ENCODE data around the gene ANAPC16.
A peak's percentile ranks its signal among the peaks of the same experiment; 100 is the strongest.
"Not testable (repeated sequence)": the region's sequence is repeated elsewhere in the genome, so short reads cannot be mapped to it uniquely, and the experiment has no call there.

ANAPC16 gene

GRCh38 chr10:72265990-72266865 is 50.4 kb downstream of the ANAPC16 start:
- DNase-seq: no peak

- no peak for DNase-seq
These were observed 51.6 kb downstream of the ANAPC16 start for GRCh38 chr10:72267381-72267780.

GRCh38 chr10:72267819-72268399 is 52.1 kb downstream of the ANAPC16 start:
- DNase-seq: no peak

- not testable (repeated sequence) for DNase-seq
These were observed 52.8 kb downstream of the ANAPC16 start for GRCh38 chr10:72268475-72269200.

- no peak for DNase-seq
These were observed 54.9 kb downstream of the ANAPC16 start for GRCh38 chr10:72270607-72271281.

- DNase-seq: peak; percentile 51 to 87 (median 85)
These were observed 57.0 kb downstream of the ANAPC16 start for GRCh38 chr10:72272689-72273409.

- DNase-seq: peak; percentile 93 to 97 (median 94)
These were observed 57.8 kb downstream of the ANAPC16 start, which contains the start of gene DDIT4 for GRCh38 chr10:72273410-72274212. TSS of gene DDIT4 (plus strand) at chr10:72273924. CDS start at chr10:72274217, 293 bp downstream.

- DNase-seq: peak in 2 of 3 experiments; percentile 31 to 56
These were observed 58.5 kb downstream of the ANAPC16 start for GRCh38 chr10:72274213-72274729.

GRCh38 chr10:72274730-72275350 is 59.0 kb downstream of the ANAPC16 start:
- DNase-seq: peak; percentile 31 to 57 (median 53)

- peak; percentile 31 to 57 (median 44) for DNase-seq
These were observed 59.7 kb downstream of the ANAPC16 start for GRCh38 chr10:72275351-72276012.

GRCh38 chr10:72276013-72276387 is 60.2 kb downstream of the ANAPC16 start:
- DNase-seq: peak in 1 of 3 experiments; percentile 41

- peak in 2 of 3 experiments; percentile 21 to 26 for DNase-seq
These were observed 60.9 kb downstream of the ANAPC16 start for GRCh38 chr10:72276421-72277339.

GRCh38 chr10:72277340-72277995 is 61.7 kb downstream of the ANAPC16 start:
- DNase-seq: no peak

- DNase-seq: no peak
These were observed 62.3 kb downstream of the ANAPC16 start for GRCh38 chr10:72277996-72278667.

GRCh38 chr10:72278668-72279393 is 63.0 kb downstream of the ANAPC16 start:
- DNase-seq: no peak

GRCh38 chr10:72279587-72279986 is 63.8 kb downstream of the ANAPC16 start:
- not testable (repeated sequence) for DNase-seq

- no peak for DNase-seq
These were observed 67.3 kb downstream of the ANAPC16 start for GRCh38 chr10:72283131-72283530.

Data from NCI-H1417 (cell line).